Stimulated activated naive B cell treated with anti-CD40 and anti-IgM and Interleukin-4, amounts not matched to agents 10 μg/mL and 1 μg/mL and 100 μg/mL, for 72 hours (primary cell): Measurements from ENCODE around the gene TMEM270.
"Not testable (repeated sequence)": the region's sequence is repeated elsewhere in the genome, so short reads cannot be mapped to it uniquely, and the experiment has no call there.

Source experiments
- ATAC-seq, 2 donors: fragments of 150-1000 bp; cut with Tn5 transposase; replicated peaks; 2 replicates each; pipeline ENCODE4 v1.10.0; 2021; ENCODE audit warnings: moderate library complexity in 1 of 2
- DNase-seq: peaks from one replicate; pipeline ENCODE4 v3.0.0; 2021
- H3K27ac Mint-ChIP-seq: one replicate; pipeline ENCODE4 v1.8.0; 2022; ENCODE audit warnings: mild to moderate bottlenecking, mixed read lengths
- H3K27me3 Mint-ChIP-seq, 2 donors: one replicate each; pipeline ENCODE4 v1.8.0; 2022; ENCODE audit warnings: mixed read lengths in 2 of 2
- H3K36me3 Mint-ChIP-seq, 2 donors: one replicate each; pipeline ENCODE4 v1.8.0; 2022; ENCODE audit warnings: mixed read lengths in 2 of 2, mild to moderate bottlenecking in 1 of 2
- H3K4me1 Mint-ChIP-seq, 2 donors: one replicate each; pipeline ENCODE4 v1.8.0; 2022; ENCODE audit warnings: mixed read lengths in 2 of 2, mild to moderate bottlenecking in 1 of 2
- H3K4me3 Mint-ChIP-seq, 2 donors: one replicate each; pipeline ENCODE4 v1.8.0; 2022; ENCODE audit warnings: mild to moderate bottlenecking in 2 of 2, mixed read lengths in 2 of 2, moderate library complexity in 1 of 2
- H3K9me3 Mint-ChIP-seq, 2 donors: one replicate each; pipeline ENCODE4 v1.8.0; 2022; ENCODE audit warnings: mixed read lengths in 2 of 2, mild to moderate bottlenecking in 1 of 2

The TMEM270 gene

DNA sequence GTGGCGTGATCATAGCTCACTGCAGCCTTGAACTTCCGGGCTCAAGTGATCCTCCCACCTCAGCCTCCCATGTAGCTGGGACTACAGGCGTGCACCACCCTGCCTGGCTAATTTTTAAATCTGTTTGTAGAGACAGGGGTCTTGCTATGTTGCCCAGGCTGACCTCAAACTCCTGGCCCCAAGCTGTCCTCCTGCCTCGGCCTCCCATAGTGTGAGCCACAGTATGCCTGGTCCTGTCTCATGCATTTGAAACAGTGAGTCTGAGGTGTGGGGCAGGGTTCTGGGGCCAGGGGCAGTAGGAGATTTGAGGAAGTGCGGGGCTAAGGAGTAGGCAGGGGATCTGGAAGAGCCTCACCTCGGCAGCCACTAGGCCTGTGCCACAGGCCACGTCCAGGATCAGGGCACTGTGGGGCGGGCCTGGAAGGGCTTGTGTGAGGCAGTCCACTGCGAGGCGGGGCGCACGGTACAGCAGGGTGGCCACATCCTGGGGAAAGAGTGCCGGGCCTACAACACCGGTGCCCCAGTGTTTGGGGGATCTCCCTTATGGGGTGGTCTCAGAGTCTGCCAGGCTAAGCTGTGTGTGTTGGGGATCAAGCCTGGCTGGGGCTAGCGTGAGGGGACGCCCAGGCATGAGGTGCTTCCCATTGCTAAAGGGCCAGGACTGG is 20.1 kb upstream of the TMEM270 start:
- H3K4me1 Mint-ChIP-seq, result peaks cover 16 to 40% of the 10 kb centered on the region in 2 donors
- no peak for DNase-seq

DNA sequence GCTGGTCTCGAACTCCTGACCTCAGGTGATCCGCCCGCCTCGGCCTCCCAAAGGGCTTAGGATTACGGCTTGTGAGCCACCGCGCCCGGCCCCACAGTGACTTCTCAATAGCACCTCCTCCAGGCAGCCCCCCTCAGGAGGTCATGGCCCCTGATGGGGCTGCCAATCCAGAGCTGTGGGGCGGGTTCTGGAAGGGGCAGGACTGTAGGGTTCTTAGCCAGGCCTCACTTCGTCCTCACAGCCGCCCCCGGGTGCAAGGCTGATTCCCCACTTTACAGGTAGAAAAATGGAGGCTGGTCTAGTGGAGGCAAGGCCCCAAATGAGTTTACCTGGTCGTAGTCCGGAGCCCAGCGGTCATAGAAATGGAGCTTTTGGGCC is 19.3 kb upstream of the TMEM270 start:
- DNase-seq (no peak), ATAC-seq (no peak)
- H3K27me3 Mint-ChIP-seq, result no peaks in the 10 kb centered on the region
- H3K36me3 Mint-ChIP-seq, result no peaks in the 10 kb centered on the region
- peak overlapping the region; percentile 86 to 89 for H3K4me3 Mint-ChIP-seq
- peak overlapping the region; percentile 14 for H3K27ac Mint-ChIP-seq
- peaks cover 21 to 48% of the 10 kb centered on the region in 2 donors for H3K4me1 Mint-ChIP-seq
- no peaks in the 10 kb centered on the region for H3K9me3 Mint-ChIP-seq

More for the DNA sequence above, 20.1 kb upstream of the TMEM270 start:
- no peak overlapping the region for H3K4me3 Mint-ChIP-seq
- ATAC-seq, result no peak
- H3K27me3 Mint-ChIP-seq, result no peaks in the 10 kb centered on the region
- no peaks in the 10 kb centered on the region for H3K9me3 Mint-ChIP-seq
- no peak overlapping the region for H3K27ac Mint-ChIP-seq
- H3K36me3 Mint-ChIP-seq, result no peaks in the 10 kb centered on the region

DNA sequence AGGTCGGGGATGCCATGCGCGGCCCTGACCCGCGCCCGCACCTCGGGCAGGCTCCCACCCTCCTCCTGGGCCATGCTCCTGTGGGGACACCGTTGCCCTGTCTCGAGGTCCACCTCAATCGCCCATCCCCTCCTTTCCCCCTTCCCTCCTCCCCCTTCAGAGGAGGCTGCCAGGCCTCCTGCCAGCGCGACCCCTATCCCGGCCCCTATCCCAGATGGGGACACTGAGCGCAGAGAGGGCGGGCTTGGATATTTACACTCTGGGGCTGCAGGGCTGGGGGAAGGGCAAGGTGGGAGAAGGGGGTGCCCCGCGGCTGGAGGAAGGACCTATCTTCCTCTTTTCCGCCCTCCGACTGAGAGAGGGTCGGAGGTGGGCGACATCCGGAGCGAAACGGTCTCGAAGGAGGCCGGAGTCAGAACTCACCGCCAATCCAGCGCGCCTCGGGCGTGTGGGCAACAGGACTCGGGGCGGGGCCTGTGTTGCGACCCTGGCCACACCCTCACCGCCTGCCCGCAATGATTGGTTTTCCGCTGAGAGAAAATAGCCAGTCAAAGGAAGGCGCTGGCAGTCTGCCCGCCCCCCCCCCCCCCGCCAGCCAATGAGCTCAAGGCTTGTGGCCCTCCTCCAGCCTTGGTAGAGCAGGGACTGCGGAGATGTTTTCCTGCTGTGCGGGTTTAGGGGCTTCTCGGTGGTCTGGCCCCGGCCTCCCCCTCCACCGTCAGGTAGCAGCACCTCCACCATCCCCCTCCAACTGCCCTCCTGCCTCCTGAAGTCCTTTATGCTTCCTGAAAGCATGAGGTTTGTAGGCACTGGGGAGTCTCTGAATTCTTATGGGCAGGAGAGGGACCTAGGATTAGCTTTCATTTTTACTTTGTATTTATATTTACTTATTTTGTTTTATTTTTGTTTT is 18.6 kb upstream of the TMEM270 start, which contains the start of gene METTL27:
METTL27 (minus strand) TSS at position 450 of the 910 bp plus-strand sequence; CDS start at position 74, 376 bp downstream.
- no peaks in the 10 kb centered on the region for H3K27me3 Mint-ChIP-seq
- no peaks in the 10 kb centered on the region for H3K36me3 Mint-ChIP-seq
- H3K9me3 Mint-ChIP-seq, result no peaks in the 10 kb centered on the region
- peaks cover 23 to 51% of the 10 kb centered on the region in 2 donors for H3K4me1 Mint-ChIP-seq
- H3K4me3 Mint-ChIP-seq, result peak within 1 kb of the TSS; percentile 86 to 89
- ATAC-seq, result peak; percentile 97 to 98
- H3K27ac Mint-ChIP-seq, result peak within 1 kb of the TSS; percentile 51
- DNase-seq, result peak; percentile 90

DNA sequence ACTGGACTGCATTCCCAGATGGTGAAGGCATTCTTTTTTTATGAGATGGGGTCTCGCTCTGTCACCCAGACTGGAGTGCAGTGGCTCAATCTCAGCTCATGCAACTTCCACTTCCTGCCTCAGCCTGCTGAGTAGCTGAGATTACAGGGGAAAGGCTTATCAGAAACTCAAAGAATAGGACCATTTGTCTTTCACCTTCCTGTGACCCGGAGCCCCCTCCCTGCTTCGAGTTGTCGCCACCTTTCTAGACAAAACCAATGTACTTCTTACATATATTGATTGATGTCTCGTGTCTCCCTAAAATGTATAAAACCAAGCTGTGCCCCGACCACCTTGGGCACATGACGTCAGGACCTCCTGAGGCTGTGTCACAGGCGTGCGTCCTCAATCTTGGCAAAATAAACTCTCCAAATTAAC is 16.8 kb upstream of the TMEM270 start:
- Mint-ChIP-seq H3K36me3 (no peaks in the 10 kb centered on the region), H3K9me3 (no peaks in the 10 kb centered on the region), H3K4me1 (peaks cover 24 to 51% of the 10 kb centered on the region in 2 donors), H3K4me3 (peak overlapping the region; percentile 14 to 38), H3K27ac (no peak overlapping the region), H3K27me3 (no peaks in the 10 kb centered on the region)
- DNase-seq (no peak), ATAC-seq (no peak)

DNA sequence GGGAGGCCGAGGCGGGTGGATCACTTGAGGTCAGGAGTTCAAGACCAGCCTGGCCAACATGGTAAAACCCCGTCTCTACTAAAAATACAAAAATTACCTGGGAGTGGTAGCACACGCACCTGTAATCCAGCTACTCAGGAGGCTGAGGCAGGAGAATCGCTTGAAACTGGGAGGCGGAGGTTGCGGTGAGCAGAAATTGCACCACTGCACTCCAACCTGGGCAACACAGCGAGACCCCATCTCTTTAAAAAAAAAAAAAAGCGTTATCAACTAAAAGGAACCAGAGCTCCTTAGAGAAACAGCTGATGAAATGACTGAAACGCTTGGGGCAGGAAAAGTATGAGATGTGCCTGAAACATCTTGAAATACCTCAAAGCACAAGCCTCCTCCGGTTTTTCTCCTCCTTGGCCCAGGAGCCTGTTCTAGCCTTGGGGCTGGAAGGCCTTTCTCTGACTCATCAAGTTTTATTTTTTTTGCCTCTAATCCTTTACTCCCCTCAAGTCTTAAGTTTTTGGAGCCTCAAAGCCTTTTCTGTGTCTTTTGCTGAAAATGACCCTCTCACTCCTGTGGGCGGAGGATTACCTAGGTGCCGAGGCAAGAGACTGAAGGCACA is 16.0 kb upstream of the TMEM270 start:
- H3K27me3 Mint-ChIP-seq, result peaks cover 5 to 7% of the 10 kb centered on the region in 2 donors
- H3K9me3 Mint-ChIP-seq, result no peaks in the 10 kb centered on the region
- no peaks in the 10 kb centered on the region for H3K36me3 Mint-ChIP-seq
- peak overlapping the region; percentile 31 for H3K27ac Mint-ChIP-seq
- peaks cover 28 to 56% of the 10 kb centered on the region in 2 donors for H3K4me1 Mint-ChIP-seq
- no peak for ATAC-seq
- no peak for DNase-seq
- no peak overlapping the region for H3K4me3 Mint-ChIP-seq

DNA sequence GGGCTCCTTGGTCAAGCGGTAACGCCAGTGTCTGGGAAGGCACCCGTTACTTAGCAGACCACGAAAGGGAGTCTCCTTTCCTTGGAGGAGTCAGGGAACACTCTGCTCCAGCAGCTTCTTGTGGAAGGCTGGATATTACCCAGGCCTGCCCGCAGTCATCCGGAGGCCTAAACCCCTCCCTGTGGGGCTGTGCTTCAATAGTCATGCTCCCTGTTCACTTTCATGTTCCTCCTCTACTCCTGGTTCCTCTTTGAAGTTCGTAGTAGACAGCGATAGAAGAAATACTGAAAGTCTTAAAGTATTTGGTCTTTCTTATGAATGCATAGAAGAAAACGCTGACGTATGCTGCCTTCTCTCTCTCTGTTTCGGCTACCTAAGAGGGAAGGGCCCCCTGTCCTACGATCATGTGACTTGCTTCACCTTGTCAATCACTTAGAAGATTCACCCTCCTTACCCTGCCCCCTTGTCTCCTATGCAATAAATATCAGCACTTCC is 15.2 kb upstream of the TMEM270 start:
- DNase-seq, result peak; percentile 31

DNA sequence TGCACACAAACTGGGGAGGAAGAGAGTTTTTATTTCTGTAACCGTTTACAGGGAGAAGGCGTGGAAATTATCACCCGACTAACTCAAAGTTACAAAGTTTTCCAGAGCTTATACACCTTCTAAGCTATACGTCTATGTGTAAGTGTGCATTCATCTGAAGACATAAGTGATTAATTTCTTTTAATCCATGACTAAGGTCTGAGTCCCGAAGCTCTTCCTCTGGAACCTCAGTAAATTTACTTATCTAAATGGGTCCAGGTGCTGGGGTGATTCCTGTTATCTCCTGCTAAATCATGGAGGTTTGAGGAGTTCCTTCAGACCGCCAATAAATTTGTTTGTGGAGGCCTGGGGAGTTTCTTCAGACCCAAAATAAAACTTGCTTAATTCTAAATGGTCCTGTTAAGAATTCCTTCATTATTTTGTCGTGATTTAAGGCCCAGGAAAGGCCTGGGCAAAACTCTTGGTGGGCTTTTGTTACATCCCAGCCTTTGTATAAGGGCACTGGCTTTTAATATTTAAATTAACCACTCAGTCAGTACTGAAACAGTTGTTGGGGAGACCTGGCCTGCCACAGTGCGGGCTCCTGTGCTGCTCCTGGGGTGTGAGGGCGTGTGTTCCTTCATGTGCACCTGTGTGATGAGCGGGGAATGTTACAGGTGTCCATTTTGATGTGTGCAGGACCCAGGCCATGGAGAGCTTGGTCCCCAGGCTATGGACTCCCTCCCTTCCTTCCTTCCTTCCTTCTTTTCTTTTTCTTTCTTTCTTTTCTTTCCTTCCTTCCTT is 12.8 kb upstream of the TMEM270 start:
- Mint-ChIP-seq H3K36me3 (no peaks in the 10 kb centered on the region), H3K27me3 (peaks cover 8 to 30% of the 10 kb centered on the region in 2 donors), H3K4me1 (peaks cover 34 to 49% of the 10 kb centered on the region in 2 donors), H3K27ac (no peak overlapping the region), H3K4me3 (no peak overlapping the region), H3K9me3 (no peaks in the 10 kb centered on the region)
- ATAC-seq (no peak), DNase-seq (no peak)

More for the DNA sequence above, 15.2 kb upstream of the TMEM270 start:
- not testable (repeated sequence) for ATAC-seq, H3K9me3 Mint-ChIP-seq, H3K36me3 Mint-ChIP-seq
- peak overlapping the region; percentile 63 for H3K27ac Mint-ChIP-seq
- H3K27me3 Mint-ChIP-seq, result peaks cover 8 to 15% of the 10 kb centered on the region in 2 donors
- peak overlapping the region; percentile 12 to 65 for H3K4me3 Mint-ChIP-seq
- peaks cover 28 to 56% of the 10 kb centered on the region in 2 donors for H3K4me1 Mint-ChIP-seq

DNA sequence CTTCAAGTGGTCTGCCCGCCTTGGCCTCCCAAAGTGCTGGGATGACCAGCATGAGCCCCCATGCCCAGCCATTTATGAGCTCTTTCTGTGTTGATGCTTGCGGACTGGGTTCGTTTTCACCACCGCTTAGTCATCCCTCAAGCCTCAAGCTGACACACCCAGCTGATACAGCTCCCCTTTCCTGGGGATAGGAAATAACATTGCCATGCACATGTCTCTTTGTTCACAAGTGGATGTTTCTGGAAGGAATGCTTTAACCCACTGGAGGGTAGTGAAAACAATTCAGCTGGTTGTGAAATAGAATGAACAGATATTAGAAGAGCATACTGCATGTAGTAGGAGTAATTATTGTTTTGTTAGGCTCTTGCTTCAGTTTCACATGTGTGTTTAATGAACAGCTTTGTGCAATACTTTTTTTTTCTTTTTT is 10.2 kb upstream of the TMEM270 start:
- H3K4me1 Mint-ChIP-seq, result peaks cover 25 to 33% of the 10 kb centered on the region in 2 donors
- no peak for DNase-seq
- H3K4me3 Mint-ChIP-seq, result no peak overlapping the region
- peaks cover 20 to 45% of the 10 kb centered on the region in 2 donors for H3K27me3 Mint-ChIP-seq
- H3K9me3 Mint-ChIP-seq, result no peaks in the 10 kb centered on the region
- H3K36me3 Mint-ChIP-seq, result no peaks in the 10 kb centered on the region
- H3K27ac Mint-ChIP-seq, result peak overlapping the region; percentile 47
- ATAC-seq, result no peak

DNA sequence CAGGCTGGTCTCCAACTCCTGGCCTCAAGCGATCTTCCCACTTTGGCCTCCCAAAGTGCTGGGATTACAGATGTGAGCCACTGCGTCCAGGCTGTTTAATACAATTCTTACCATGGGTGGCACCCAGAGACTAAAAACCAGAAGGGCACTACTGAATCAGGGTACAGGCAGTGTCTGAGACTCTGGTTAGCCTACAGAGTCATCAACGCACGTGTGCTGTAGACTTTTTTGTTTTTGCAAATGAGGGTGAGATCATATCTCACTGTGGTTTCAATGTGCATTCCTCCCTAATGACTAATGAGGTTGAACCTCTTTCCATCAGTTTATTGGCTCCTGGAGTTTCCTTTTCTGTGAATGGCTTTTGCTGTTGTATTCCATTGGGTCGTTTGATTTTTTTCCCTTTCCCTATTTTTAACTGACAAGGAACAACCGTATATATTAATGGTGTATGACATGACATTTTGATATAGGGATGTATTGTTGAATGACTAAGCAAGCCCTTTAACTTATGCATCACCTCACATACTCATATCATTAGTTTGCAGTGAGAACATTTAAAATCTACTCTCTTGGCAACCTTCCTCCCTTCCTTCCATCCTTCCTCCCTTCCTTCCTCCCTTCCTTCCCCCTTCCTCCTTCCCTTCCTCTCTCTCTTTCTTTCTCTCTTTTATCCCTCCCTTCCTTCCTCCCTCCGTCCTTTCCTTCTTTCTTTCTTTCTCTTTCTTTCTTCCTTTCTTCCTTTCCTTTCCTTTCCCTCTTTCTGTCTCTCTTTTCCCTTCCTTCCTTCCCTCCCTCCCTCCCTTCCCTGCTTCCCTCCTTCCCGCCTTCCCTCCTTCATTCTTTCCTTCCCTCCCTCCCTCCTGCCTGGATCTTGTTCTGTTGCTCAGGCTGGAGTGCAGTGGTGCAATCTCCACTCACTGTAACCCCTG is 9.3 kb upstream of the TMEM270 start:
- peak; percentile 81 to 84 for ATAC-seq
- no peaks in the 10 kb centered on the region for H3K36me3 Mint-ChIP-seq
- no peak overlapping the region for H3K4me3 Mint-ChIP-seq
- H3K9me3 Mint-ChIP-seq, result no peaks in the 10 kb centered on the region
- peak overlapping the region; percentile 14 for H3K27ac Mint-ChIP-seq
- peaks cover 23 to 50% of the 10 kb centered on the region in 2 donors for H3K27me3 Mint-ChIP-seq
- H3K4me1 Mint-ChIP-seq, result peaks cover 20 to 26% of the 10 kb centered on the region in 2 donors
- no peak for DNase-seq

DNA sequence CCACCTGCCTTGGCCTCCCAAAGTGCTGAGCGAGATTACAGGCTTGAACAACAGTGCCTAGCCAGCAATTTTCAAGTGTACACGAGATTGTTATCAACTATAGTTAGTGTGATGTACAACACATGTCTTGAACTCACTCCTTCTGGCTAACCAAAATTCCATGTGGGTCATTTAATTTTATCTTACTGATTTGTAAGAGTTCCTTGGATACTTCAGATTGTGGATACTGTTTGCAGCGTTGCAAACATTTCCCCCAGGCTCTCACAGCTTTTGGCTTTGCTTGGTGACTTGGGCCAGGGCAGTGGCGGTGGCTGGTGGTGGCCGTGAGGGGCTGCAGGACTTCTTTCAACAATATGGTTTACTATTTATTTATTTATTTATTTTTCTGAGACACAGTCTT is 8.5 kb upstream of the TMEM270 start:
- no peaks in the 10 kb centered on the region for H3K9me3 Mint-ChIP-seq
- no peak overlapping the region for H3K4me3 Mint-ChIP-seq
- ATAC-seq (no peak), DNase-seq (no peak)
- H3K27ac Mint-ChIP-seq, result no peak overlapping the region
- H3K4me1 Mint-ChIP-seq, result peaks cover 18 to 23% of the 10 kb centered on the region in 2 donors
- peaks cover 26 to 58% of the 10 kb centered on the region in 2 donors for H3K27me3 Mint-ChIP-seq
- no peaks in the 10 kb centered on the region for H3K36me3 Mint-ChIP-seq

DNA sequence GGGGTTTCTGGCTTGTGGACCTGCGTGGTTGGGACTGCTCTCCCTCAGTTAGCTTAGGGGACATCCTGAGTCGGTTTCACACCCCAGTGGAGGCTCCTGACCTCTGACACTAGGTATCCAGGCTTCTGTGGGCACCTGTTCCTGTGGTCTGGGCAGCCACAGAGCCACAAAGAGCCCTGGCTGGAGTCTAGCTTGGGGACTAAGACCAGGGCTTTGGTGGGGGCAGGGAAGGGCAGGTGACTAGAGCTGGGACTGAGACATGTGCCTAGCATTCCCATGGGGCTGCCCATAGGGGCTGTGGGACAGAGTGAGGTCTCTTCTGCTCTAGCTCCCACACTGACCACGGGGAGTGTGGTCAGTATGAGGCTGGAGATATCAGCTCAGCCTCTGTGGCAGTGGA is 4.0 kb upstream of the TMEM270 start:
- Mint-ChIP-seq H3K27ac (no peak overlapping the region), H3K4me3 (no peak overlapping the region), H3K36me3 (no peaks in the 10 kb centered on the region), H3K4me1 (peaks cover 4 to 10% of the 10 kb centered on the region in 2 donors), H3K27me3 (peaks cover 29 to 57% of the 10 kb centered on the region in 2 donors), H3K9me3 (no peaks in the 10 kb centered on the region)
- ATAC-seq (no peak), DNase-seq (no peak)

DNA sequence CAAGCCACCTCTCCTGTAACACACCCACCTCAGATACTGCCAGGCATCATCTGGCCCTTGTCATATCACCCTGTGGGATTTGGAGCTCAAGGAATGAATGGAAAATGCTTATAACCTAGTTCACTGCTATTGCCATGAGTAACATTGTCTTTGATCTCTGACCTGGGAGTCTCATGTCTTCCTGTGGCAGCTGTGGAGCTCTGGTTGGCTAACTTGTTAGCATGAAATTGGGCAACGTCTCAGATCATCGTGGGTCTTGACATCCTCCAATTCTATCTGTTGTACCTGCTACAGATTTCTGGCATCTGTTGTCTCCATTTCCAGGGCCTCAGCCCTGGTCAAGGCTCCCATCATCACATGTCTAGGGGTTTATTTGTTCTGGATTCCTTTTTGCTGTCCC is 2.2 kb upstream of the TMEM270 start:
- peaks cover 29 to 42% of the 10 kb centered on the region in 2 donors for H3K27me3 Mint-ChIP-seq

DNA sequence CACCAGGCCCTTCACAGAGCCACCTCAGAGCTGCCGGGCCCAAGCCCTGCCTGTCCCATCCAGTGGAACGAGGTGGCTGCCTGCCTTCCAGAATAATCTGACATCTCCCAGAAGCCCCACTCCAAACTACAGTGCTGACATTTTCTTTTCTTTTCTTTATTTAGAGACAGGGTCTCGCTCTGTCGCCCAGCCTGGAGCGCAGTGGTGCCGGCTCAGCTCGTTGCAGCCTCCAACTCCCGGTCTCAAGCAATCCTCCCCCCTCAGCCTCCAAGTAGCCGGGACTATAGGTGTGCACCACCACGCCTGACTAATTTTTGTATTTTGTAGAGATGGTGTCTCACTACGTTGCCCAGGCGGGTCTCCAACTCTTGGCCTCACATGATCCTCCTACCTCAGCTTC is 346 bp downstream of the TMEM270 start:
- Mint-ChIP-seq H3K4me1 (peaks cover 0 to 2% of the 10 kb centered on the region in 2 donors), H3K27ac (no peak overlapping the region), H3K4me3 (no peak overlapping the region), H3K36me3 (no peaks in the 10 kb centered on the region), H3K27me3 (peaks cover 21 to 32% of the 10 kb centered on the region in 2 donors), H3K9me3 (no peaks in the 10 kb centered on the region)
- ATAC-seq (no peak), DNase-seq (no peak)

More for the DNA sequence above, 2.2 kb upstream of the TMEM270 start:
- H3K9me3 Mint-ChIP-seq, result no peaks in the 10 kb centered on the region
- no peak overlapping the region for H3K27ac Mint-ChIP-seq
- H3K4me3 Mint-ChIP-seq, result no peak overlapping the region
- peaks cover 1 to 9% of the 10 kb centered on the region in 2 donors for H3K4me1 Mint-ChIP-seq
- no peak for ATAC-seq
- no peak for DNase-seq
- H3K36me3 Mint-ChIP-seq, result no peaks in the 10 kb centered on the region
